Smooth muscle cell (in vitro differentiated cells): ENCODE measurements around the gene CETP. TPM values are rescaled to one million over a fixed set of nuclear protein-coding genes. Genes with fewer than 3 reads are reported as not detected.

Experiments
- DNase-seq: peaks from one replicate; lab custom pipeline; 2025; ENCODE audit not compliant: unreplicated experiment; lab: John Stamatoyannopoulos, UW
- H2AFZ ChIP-seq: fragments of 200-600 bp; sonication (generic); 2 replicates; pipeline ENCODE4 v1.6.0; 2016; ENCODE audit warnings: antibody characterized with exemption, low read depth, mild to moderate bottlenecking
- H3F3A ChIP-seq: fragments of 200-600 bp; sonication (generic); 2 replicates; pipeline ENCODE4 v1.6.0; 2017; ENCODE audit warnings: antibody characterized with exemption, low read depth
- H3K27ac ChIP-seq: fragments of 200-600 bp; sonication (generic); 2 replicates; pipeline ENCODE4 v1.5.1; 2016; ENCODE audit warnings: low read depth, mild to moderate bottlenecking
- H3K27me3 ChIP-seq: fragments of 200-600 bp; sonication (generic); 2 replicates; pipeline ENCODE4 v1.6.1; 2016; ENCODE audit warnings: low read depth, mild to moderate bottlenecking
- H3K36me3 ChIP-seq: fragments of 200-600 bp; sonication (generic); 2 replicates; pipeline ENCODE4 v1.5.1; 2016; ENCODE audit warnings: low read depth
- H3K4me1 ChIP-seq: fragments of 200-600 bp; sonication (generic); 2 replicates; pipeline ENCODE4 v1.5.1; 2016; ENCODE audit warnings: low read depth
- H3K4me2 ChIP-seq: fragments of 200-600 bp; sonication (generic); 2 replicates; pipeline ENCODE4 v1.6.0; 2016; ENCODE audit warnings: mild to moderate bottlenecking
- H3K4me3 ChIP-seq: fragments of 200-600 bp; sonication (generic); 2 replicates; pipeline ENCODE4 v1.5.1; 2016; ENCODE audit warnings: mild to moderate bottlenecking
- H3K79me2 ChIP-seq: fragments of 200-600 bp; sonication (generic); 2 replicates; pipeline ENCODE4 v1.6.0; 2016; ENCODE audit warnings: low read depth, mild to moderate bottlenecking
- H3K9ac ChIP-seq: fragments of 200-600 bp; sonication (generic); 2 replicates; pipeline ENCODE4 v1.6.0; 2016; ENCODE audit warnings: low read depth
- H3K9me3 ChIP-seq: fragments of 200-600 bp; sonication (generic); replicated peaks from 2 replicates; pipeline ENCODE4 v1.5.1; 2016; ENCODE audit warnings: low read depth
- H4K20me1 ChIP-seq: fragments of 200-600 bp; sonication (generic); 2 replicates; pipeline ENCODE4 v1.6.0; 2016; ENCODE audit warnings: low read depth
- WGBS: methylation state at CpG from one replicate; pipeline ENCODE4 v1.1.7; 2016; ENCODE audit warnings: low lambda C conversion rate; 5-methylcytosine and 5-hydroxymethylcytosine counted together
- polyA plus RNA-seq: library from polyadenylated mRNA; unstranded; fragments of >200 nt; fragmentation: Nextera tagmentation; extraction: Ambion mirVana; gene quantifications from 2 replicates; pipeline ENCODE4 v1.2.1, GENCODE V29; 2016
- total RNA-seq: library from RNA; depleted of rRNA; stranded (reverse); fragments of >200 nt; gene quantifications from 2 replicates; pipeline ENCODE4 v1.2.3, GENCODE V29; 2014
- TF ChIP-seq, protein P1 (sequence below): fragments of 200-600 bp; sonication (generic); IDR thresholded peaks from 2 replicates; pipeline ENCODE4 v1.5.1; 2017; ENCODE audit warnings: borderline replicate concordance, mild to moderate bottlenecking, antibody characterized with exemption; ENCODE audit not compliant: insufficient read depth, poor library complexity, severe bottlenecking

The CETP gene
- total and polyA plus RNA-seq, 2 experiments from 2014 or later = not detected

DNA sequence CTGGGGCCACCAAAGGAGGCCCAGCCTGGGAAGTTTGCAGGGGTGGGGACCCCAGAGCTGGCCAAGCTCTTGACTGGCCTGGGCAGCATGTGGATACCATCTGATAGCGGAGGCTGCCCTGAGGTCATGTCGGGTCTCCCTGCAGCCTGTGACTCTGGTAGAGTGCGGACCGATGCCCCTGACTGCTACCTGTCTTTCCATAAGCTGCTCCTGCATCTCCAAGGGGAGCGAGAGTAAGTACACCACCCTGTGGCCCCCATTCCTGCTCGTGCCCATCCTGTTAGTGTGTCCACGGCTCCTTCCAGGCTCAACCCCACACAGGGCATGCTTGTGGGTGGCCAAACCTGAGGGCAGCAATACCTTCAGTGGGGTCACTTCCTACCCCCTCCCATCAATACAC is 8.0 kb downstream of the CETP start:
- DNase-seq = no peak
- H3K9ac ChIP-seq = no peak overlapping the region
- H3K9me3 ChIP-seq = no peaks in the 10 kb centered on the region
- no peaks in the 10 kb centered on the region for H3K27me3 ChIP-seq
- H3K36me3 ChIP-seq = no peaks in the 10 kb centered on the region
- peaks cover 10% of the 10 kb centered on the region for H3F3A ChIP-seq
- no peaks in the 10 kb centered on the region for H3K4me1 ChIP-seq
- H4K20me1 ChIP-seq = no peaks in the 10 kb centered on the region
- WGBS = 94% methylated on average over 7 of the region's 7 CpGs
- no peak overlapping the region for H2AFZ ChIP-seq
- H3K4me3 ChIP-seq = no peak overlapping the region
- H3K79me2 ChIP-seq = no peaks in the 10 kb centered on the region
- TF ChIP-seq, protein P1, sequence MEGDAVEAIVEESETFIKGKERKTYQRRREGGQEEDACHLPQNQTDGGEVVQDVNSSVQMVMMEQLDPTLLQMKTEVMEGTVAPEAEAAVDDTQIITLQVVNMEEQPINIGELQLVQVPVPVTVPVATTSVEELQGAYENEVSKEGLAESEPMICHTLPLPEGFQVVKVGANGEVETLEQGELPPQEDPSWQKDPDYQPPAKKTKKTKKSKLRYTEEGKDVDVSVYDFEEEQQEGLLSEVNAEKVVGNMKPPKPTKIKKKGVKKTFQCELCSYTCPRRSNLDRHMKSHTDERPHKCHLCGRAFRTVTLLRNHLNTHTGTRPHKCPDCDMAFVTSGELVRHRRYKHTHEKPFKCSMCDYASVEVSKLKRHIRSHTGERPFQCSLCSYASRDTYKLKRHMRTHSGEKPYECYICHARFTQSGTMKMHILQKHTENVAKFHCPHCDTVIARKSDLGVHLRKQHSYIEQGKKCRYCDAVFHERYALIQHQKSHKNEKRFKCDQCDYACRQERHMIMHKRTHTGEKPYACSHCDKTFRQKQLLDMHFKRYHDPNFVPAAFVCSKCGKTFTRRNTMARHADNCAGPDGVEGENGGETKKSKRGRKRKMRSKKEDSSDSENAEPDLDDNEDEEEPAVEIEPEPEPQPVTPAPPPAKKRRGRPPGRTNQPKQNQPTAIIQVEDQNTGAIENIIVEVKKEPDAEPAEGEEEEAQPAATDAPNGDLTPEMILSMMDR = no peak
- H3K27ac ChIP-seq = no peak overlapping the region
- H3K4me2 ChIP-seq = no peak overlapping the region

DNA sequence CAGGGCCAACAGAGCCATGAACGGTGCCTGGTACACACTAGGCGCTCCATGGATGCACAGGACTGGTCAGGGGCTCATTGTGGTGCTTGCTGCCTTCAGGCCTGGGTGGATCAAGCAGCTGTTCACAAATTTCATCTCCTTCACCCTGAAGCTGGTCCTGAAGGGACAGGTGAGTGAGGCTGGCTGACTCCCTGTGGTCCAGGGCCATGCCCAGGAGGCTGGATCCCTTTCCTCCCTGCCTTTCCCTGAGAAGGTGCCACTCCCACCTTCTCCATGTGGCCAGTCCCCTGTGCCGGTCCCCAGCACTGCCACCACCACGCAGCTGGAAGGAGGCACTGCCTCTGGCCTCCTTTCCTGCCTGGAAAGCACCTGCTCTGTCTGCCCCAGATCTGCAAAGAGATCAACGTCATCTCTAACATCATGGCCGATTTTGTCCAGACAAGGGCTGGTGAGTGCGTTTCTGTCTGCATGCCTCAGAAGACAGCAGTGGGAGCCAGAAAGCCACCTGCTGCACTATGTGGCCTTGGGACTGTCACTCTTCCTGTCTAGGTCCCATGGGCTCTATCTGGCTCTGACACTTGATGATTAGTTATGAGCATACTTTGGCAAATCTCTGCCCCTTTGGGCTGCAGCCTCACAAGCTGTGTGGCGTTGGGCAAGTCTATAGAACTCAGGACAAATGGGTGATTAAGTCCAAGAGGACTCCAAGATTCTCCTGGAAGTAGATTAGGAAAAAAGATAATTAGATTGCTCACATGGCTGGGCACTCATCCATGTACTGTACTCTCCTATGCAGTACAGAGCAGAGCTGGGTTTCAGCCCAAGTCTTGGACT is 9.4 kb downstream of the CETP start:
- H2AFZ ChIP-seq = no peak overlapping the region
- 63% methylated on average over 8 of the region's 8 CpGs for WGBS
- H3K4me1 ChIP-seq = no peaks in the 10 kb centered on the region
- peaks cover 6% of the 10 kb centered on the region for H3F3A ChIP-seq
- no peaks in the 10 kb centered on the region for H3K36me3 ChIP-seq
- H3K27me3 ChIP-seq = no peaks in the 10 kb centered on the region
- no peak overlapping the region for H3K9ac ChIP-seq
- no peak for DNase-seq
- no peaks in the 10 kb centered on the region for H3K79me2 ChIP-seq
- no peaks in the 10 kb centered on the region for H4K20me1 ChIP-seq
- no peak overlapping the region for H3K27ac ChIP-seq
- no peak overlapping the region for H3K4me2 ChIP-seq
- TF ChIP-seq, protein P1 = no peak
- no peak overlapping the region for H3K4me3 ChIP-seq
- no peaks in the 10 kb centered on the region for H3K9me3 ChIP-seq

DNA sequence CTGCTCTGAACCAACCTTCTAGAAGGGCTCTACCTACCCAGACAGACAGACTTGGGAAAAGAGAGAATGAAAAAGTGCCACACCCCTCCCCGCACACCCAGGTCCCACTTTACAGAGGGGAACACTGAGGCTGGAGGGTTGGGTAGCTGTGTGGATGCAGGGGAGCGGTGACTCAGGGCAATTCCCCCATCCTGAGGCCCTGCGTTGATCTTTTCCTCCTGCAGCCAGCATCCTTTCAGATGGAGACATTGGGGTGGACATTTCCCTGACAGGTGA is 10.0 kb downstream of the CETP start:
- WGBS = 95% methylated on average over 3 of the region's 3 CpGs
- H3F3A ChIP-seq = peaks cover under 1% of the 10 kb centered on the region
- TF ChIP-seq, protein P1 = no peak
- H3K79me2 ChIP-seq = no peaks in the 10 kb centered on the region
- no peak overlapping the region for H3K4me2 ChIP-seq
- H3K9me3 ChIP-seq = no peaks in the 10 kb centered on the region
- H3K27ac ChIP-seq = no peak overlapping the region
- H3K4me1 ChIP-seq = no peaks in the 10 kb centered on the region
- DNase-seq = no peak
- H3K27me3 ChIP-seq = no peaks in the 10 kb centered on the region
- H3K4me3 ChIP-seq = no peak overlapping the region
- H4K20me1 ChIP-seq = no peaks in the 10 kb centered on the region
- H2AFZ ChIP-seq = no peak overlapping the region
- H3K9ac ChIP-seq = no peak overlapping the region
- no peaks in the 10 kb centered on the region for H3K36me3 ChIP-seq
